ENCODE data around the gene CER1.

Gene CER1

GRCh38 chr9:14722391-14723035 is at the start of gene CER1:
CER1 (minus strand) TSS chr9:14722733; CDS start chr9:14722672, 61 bp downstream.
- DNase-seq: no peak

- no peak for DNase-seq
These were observed 48.1 kb upstream of the CER1 start for GRCh38 chr9:14770592-14770991.

GRCh38 chr9:14769230-14769571 is 46.7 kb upstream of the CER1 start:
- DNase-seq: no peak

GRCh38 chr9:14768405-14769229 is 46.1 kb upstream of the CER1 start:
- DNase-seq: no peak

- no peak for DNase-seq
These were observed 43.8 kb upstream of the CER1 start for GRCh38 chr9:14766299-14766698.

- DNase-seq: no peak
These were observed 39.1 kb upstream of the CER1 start for GRCh38 chr9:14761584-14761983.

GRCh38 chr9:14760060-14760459 is 37.5 kb upstream of the CER1 start:
- DNase-seq: no peak

GRCh38 chr9:14756291-14756690 is 33.8 kb upstream of the CER1 start:
- no peak for DNase-seq

- DNase-seq: no peak
These were observed 30.3 kb upstream of the CER1 start for GRCh38 chr9:14752871-14753270.

- DNase-seq: no peak
These were observed 29.7 kb upstream of the CER1 start for GRCh38 chr9:14752271-14752670.

- DNase-seq: no peak
These were observed 28.3 kb upstream of the CER1 start for GRCh38 chr9:14750821-14751220.

- DNase-seq: no peak
These were observed 27.2 kb upstream of the CER1 start for GRCh38 chr9:14749741-14750211.

- DNase-seq: no peak
These were observed 25.8 kb upstream of the CER1 start for GRCh38 chr9:14748373-14748772.

- no peak for DNase-seq
These were observed 24.6 kb upstream of the CER1 start for GRCh38 chr9:14747111-14747510.

- no peak for DNase-seq
These were observed 24.1 kb upstream of the CER1 start for GRCh38 chr9:14746626-14747025.

GRCh38 chr9:14744768-14745167 is 22.2 kb upstream of the CER1 start:
- no peak for DNase-seq

GRCh38 chr9:14741369-14741768 is 18.8 kb upstream of the CER1 start:
- DNase-seq: no peak

- DNase-seq: no peak
These were observed 10.6 kb upstream of the CER1 start for GRCh38 chr9:14733133-14733532.

- DNase-seq: no peak
These were observed 8.9 kb upstream of the CER1 start for GRCh38 chr9:14731294-14731981.

GRCh38 chr9:14730461-14730898 is 7.9 kb upstream of the CER1 start:
- DNase-seq: no peak

GRCh38 chr9:14723301-14723700 is 768 bp upstream of the CER1 start:
- DNase-seq: no peak

GRCh38 chr9:14719231-14719923 is 3.2 kb downstream of the CER1 start:
- DNase-seq: no peak

GRCh38 chr9:14715102-14715501 is 7.4 kb downstream of the CER1 start:
- no peak for DNase-seq

Measured in activated T-cell treated with anti-CD3 and anti-CD28 coated beads, Interleukin-2, amount 50 U/mL, for 1 hour (primary cell).